Calu3 (cell line): ENCODE data around the gene S1PR5. TPM values are rescaled to one million over a fixed set of nuclear protein-coding genes. Genes with fewer than 3 reads are reported as not detected.
A peak's percentile ranks its signal among the peaks of the same experiment; 100 is the strongest.

Experiments used
- BruUV-seq: library from RNA; stranded (reverse); fragments of 400-500 nt; replicated peaks from 2 replicates; lab custom pipeline; 2021; lab: Mats Ljungman, UMichigan
- CTCF ChIA-PET: fragments of 300-600 bp; sonication (Branson Sonifier 250); formaldehyde crosslinking; loops from one replicate; lab custom pipeline; 2022; ENCODE audit warnings: antibody characterized with exemption; lab: Charles Lee
- DNase-seq: peaks from one replicate; pipeline ENCODE4 v3.0.0; 2022
- H3K27ac Mint-ChIP-seq: one replicate; pipeline ENCODE4 v1.8.0; 2022; ENCODE audit warnings: mixed read lengths; ENCODE audit not compliant: unreplicated experiment
- H3K27me3 Mint-ChIP-seq: one replicate; pipeline ENCODE4 v1.8.0; 2022; ENCODE audit warnings: mixed read lengths; ENCODE audit not compliant: unreplicated experiment
- H3K36me3 Mint-ChIP-seq: one replicate; pipeline ENCODE4 v1.8.0; 2022; ENCODE audit warnings: mild to moderate bottlenecking, moderate library complexity, mixed read lengths; ENCODE audit not compliant: insufficient read depth, unreplicated experiment
- H3K4me1 Mint-ChIP-seq: one replicate; pipeline ENCODE4 v1.8.0; 2022; ENCODE audit warnings: mild to moderate bottlenecking, low read depth, mixed read lengths; ENCODE audit not compliant: unreplicated experiment
- H3K4me3 Mint-ChIP-seq: one replicate; pipeline ENCODE4 v1.8.0; 2022; ENCODE audit warnings: mild to moderate bottlenecking, low read depth, moderate library complexity, mixed read lengths; ENCODE audit not compliant: unreplicated experiment
- H3K9me3 Mint-ChIP-seq: one replicate; pipeline ENCODE4 v1.8.0; 2022; ENCODE audit warnings: low read depth, mixed read lengths; ENCODE audit not compliant: unreplicated experiment
- CTCF ChIP-seq: fragments of 200-600 bp; IDR thresholded peaks from one replicate; pipeline ENCODE4 v1.8.0; 2022; ENCODE audit warnings: antibody characterized with exemption; ENCODE audit not compliant: unreplicated experiment
- intact Hi-C: fragments of 100-400 bp; cut with micrococcal nuclease; formaldehyde crosslinking; loops from one replicate; pipeline ENCODE4 v1.10.0; 2022; ENCODE audit not compliant: unreplicated experiment
- total RNA-seq: library from RNA; stranded (reverse); gene quantifications from 2 replicates; pipeline ENCODE4 v1.2.3, GENCODE V29; 2022

The S1PR5 gene
- total RNA-seq, 1 experiment from 2014 or later, result not detected

- Mint-ChIP-seq H3K9me3 (no peaks in the 10 kb centered on the region), H3K27ac (no peak overlapping the region)
Observed at GRCh38 chr19:10548746-10549276, 31.6 kb upstream of the S1PR5 start.

DNA sequence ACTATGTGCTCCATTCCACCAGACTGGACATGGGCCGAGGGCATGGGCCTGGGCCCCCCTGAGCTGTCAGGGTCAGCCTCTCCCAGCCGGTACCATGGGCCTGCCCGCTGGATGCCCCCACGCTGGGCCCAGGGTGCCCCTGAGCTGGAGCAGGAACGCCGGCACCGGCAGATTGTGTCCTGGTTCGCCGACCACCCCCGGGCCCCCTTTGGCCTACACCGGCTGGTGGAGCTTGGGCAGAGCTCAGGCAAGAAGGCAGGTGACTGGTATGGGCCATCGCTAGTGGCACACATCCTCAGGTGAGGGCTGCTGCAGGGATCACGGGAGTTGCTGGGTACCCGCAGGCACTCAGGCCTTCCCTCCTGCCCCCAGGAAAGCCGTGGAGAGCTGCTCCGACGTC is 29.6 kb upstream of the S1PR5 start:
- CTCF ChIA-PET, result no interaction called here
- Mint-ChIP-seq H3K36me3 (peaks cover 25% of the 10 kb centered on the region), H3K4me1 (no peaks in the 10 kb centered on the region), H3K4me3 (no peak overlapping the region), H3K27me3 (no peaks in the 10 kb centered on the region), H3K9me3 (no peaks in the 10 kb centered on the region), H3K27ac (no peak overlapping the region)
- DNase-seq, result no peak
- TF ChIP-seq CTCF, result no peak
- intact Hi-C loops, result no loop called here
- TSS peak; percentile 17 for BruUV-seq

More at GRCh38 chr19:10548746-10549276, 31.6 kb upstream of the S1PR5 start:
- BruUV-seq, result no TSS peak
- intact Hi-C loops, result no loop called here
- Mint-ChIP-seq H3K36me3 (peaks cover 36% of the 10 kb centered on the region), H3K4me1 (no peaks in the 10 kb centered on the region), H3K27me3 (no peaks in the 10 kb centered on the region), H3K4me3 (no peak overlapping the region)
- TF ChIP-seq CTCF, result no peak
- no peak for DNase-seq
- CTCF ChIA-PET, result no interaction called here

DNA sequence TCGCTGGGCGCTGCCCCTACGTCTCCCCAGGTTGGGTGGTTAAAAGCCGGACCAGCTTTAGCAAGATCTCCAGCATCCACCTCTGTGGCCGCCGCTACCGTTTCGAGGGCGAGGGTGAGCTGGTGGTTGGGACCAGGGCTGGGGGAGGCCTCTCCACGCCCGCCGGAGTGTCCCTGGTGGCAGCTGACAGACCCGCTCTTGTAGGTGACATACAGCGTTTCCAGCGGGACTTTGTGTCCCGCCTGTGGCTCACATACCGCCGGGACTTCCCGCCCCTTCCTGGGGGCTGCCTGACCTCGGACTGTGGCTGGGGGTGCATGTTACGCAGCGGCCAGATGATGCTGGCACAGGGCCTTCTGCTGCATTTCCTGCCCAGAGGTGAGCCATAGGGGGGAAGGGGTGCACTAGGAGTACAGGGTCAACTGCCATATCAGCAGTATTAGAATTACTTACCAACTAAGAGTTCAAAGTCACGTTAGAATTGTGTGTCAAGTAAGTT is 27.6 kb upstream of the S1PR5 start:
- H3K4me3 Mint-ChIP-seq, result peak overlapping the region; percentile 73
- intact Hi-C loops, result no loop called here
- DNase-seq, result no peak
- H3K4me1 Mint-ChIP-seq, result no peaks in the 10 kb centered on the region
- H3K27me3 Mint-ChIP-seq, result peaks cover 12% of the 10 kb centered on the region
- no peak for TF ChIP-seq CTCF
- peaks cover 21% of the 10 kb centered on the region for H3K36me3 Mint-ChIP-seq
- BruUV-seq, result TSS peak; percentile 55
- CTCF ChIA-PET, result no interaction called here
- H3K9me3 Mint-ChIP-seq, result no peaks in the 10 kb centered on the region
- H3K27ac Mint-ChIP-seq, result no peak overlapping the region

- Mint-ChIP-seq H3K9me3 (no peaks in the 10 kb centered on the region), H3K27me3 (peaks cover 17% of the 10 kb centered on the region), H3K4me3 (peak overlapping the region; percentile 73), H3K4me1 (no peaks in the 10 kb centered on the region), H3K27ac (no peak overlapping the region), H3K36me3 (peaks cover 19% of the 10 kb centered on the region)
- intact Hi-C loops, result no loop called here
- CTCF ChIA-PET, result no interaction called here
- TF ChIP-seq CTCF, result no peak
- DNase-seq, result no peak
- no TSS peak for BruUV-seq
Observed at GRCh38 chr19:10544242-10544752, 27.1 kb upstream of the S1PR5 start.
